HCT116 (cell line): ENCODE measurements around the gene SLC9A9. TPM values are rescaled to one million over a fixed set of nuclear protein-coding genes. Genes with fewer than 3 reads are reported as not detected.

Source experiments
- ATAC-seq: fragments of 200-7000 bp; cut with Tn5 transposase; 2 replicates; pipeline ENCODE4 v1.9.1; 2020; ENCODE audit warnings: mild to moderate bottlenecking, moderate library complexity
- BruUV-seq: library from RNA; stranded (reverse); fragments of 400-500 nt; replicated peaks from 2 replicates; lab custom pipeline; 2021; lab: Mats Ljungman, UMichigan
- CTCF ChIA-PET: fragments of 300-600 bp; sonication (Branson Sonifier 250); formaldehyde crosslinking; loops from one replicate; lab custom pipeline; 2021; ENCODE audit warnings: antibody characterized with exemption; lab: Charles Lee
- POLR2A ChIA-PET: fragments of 300-600, 350-600 bp; sonication (Branson Sonifier 250); formaldehyde crosslinking; loops from one replicate; lab custom pipeline; 2021; ENCODE audit warnings: antibody characterized with exemption; lab: Charles Lee
- RAD21 ChIA-PET, 2 experiments: fragments of 300-600 bp; sonication (Branson Sonifier 250); formaldehyde crosslinking; loops; one replicate each; lab custom pipeline; 2023; ENCODE audit warnings: low total read pairs in 2 of 2; ENCODE audit not compliant: uncharacterized antibody in 2 of 2, unreplicated experiment in 2 of 2, low non-redundant PET in 1 of 2; lab: Charles Lee
- DNase-seq: peaks from one replicate; pipeline ENCODE4 v3.0.0-alpha.2; 2010; ENCODE audit warnings: low read depth, low spot score
- H2AFZ ChIP-seq: fragments of 200-600 bp; shearing (Covaris generic), sonication (generic); 2 replicates; pipeline ENCODE4 v1.6.1; 2017; ENCODE audit warnings: low read depth, mixed run types, mixed read lengths, antibody characterized with exemption, low read length; ENCODE audit not compliant: poor library complexity, severe bottlenecking
- H3K27ac ChIP-seq: 2 replicates; pipeline ENCODE4 v1.5.1; 2012; ENCODE audit warnings: low read depth, low read length
- H3K27me3 ChIP-seq: fragments of 200-600 bp; sonication (generic); 2 replicates; pipeline ENCODE4 v1.6.1; 2016; ENCODE audit warnings: mixed run types, low read length, mixed read lengths; ENCODE audit not compliant: insufficient read depth
- H3K36me3 ChIP-seq, 2 experiments: fragments of 200-500 bp in 1 of 2; fragments of 200-600 bp in 1 of 2; sonication (Bioruptor generic) in 1 of 2; sonication (generic) in 1 of 2; 2 replicates each; pipeline versions ENCODE4 v1.5.1 to v1.6.1; 2014 to 2016; ENCODE audit warnings: low read length in 2 of 2, inconsistent platforms in 1 of 2, mixed read lengths in 1 of 2, mixed run types in 1 of 2; ENCODE audit not compliant: insufficient read depth in 2 of 2, control insufficient read depth in 1 of 2
- H3K4me1 ChIP-seq, 2 experiments: fragments of 200-600 bp in 1 of 2; sonication (generic) in 1 of 2; 2 replicates each; pipeline versions ENCODE4 v1.5.1 to v1.6.1; 2012 to 2017; ENCODE audit warnings: low read length in 2 of 2, inconsistent platforms in 1 of 2, mild to moderate bottlenecking in 1 of 2, mixed read lengths in 1 of 2, mixed run types in 1 of 2, moderate library complexity in 1 of 2; ENCODE audit not compliant: insufficient read depth in 2 of 2, control insufficient read depth in 1 of 2
- H3K4me2 ChIP-seq: fragments of 200-600 bp; sonication (generic); 2 replicates; pipeline ENCODE4 v1.6.1; 2017; ENCODE audit warnings: mixed run types, low read length, mixed read lengths
- H3K4me3 ChIP-seq, 2 experiments: fragments of 200-600 bp in 1 of 2; sonication (generic) in 1 of 2; replicated peaks in 1 of 2; 2 replicates each; pipeline ENCODE4 v1.5.1; 2011 to 2016; ENCODE audit warnings: low read length in 2 of 2, control low read depth in 1 of 2, low read depth in 1 of 2, mild to moderate bottlenecking in 1 of 2, mixed read lengths in 1 of 2, mixed run types in 1 of 2
- H3K79me2 ChIP-seq: fragments of 200-600 bp; sonication (generic); 2 replicates; pipeline ENCODE4 v1.6.1; 2017; ENCODE audit warnings: mild to moderate bottlenecking, mixed run types, low read length, moderate library complexity, mixed read lengths; ENCODE audit not compliant: insufficient read depth
- H3K9ac ChIP-seq: fragments of 200-600 bp; sonication (generic); 2 replicates; pipeline ENCODE4 v1.6.1; 2016; ENCODE audit warnings: low read length, mixed read lengths
- H3K9me2 ChIP-seq: fragments of 200-600 bp; sonication (generic), shearing (Covaris generic); 2 replicates; pipeline ENCODE4 v1.6.1; 2017; ENCODE audit warnings: mixed run types, mild to moderate bottlenecking, moderate library complexity; ENCODE audit not compliant: insufficient read depth
- H3K9me3 ChIP-seq, 2 experiments: fragments of 200-500 bp in 1 of 2; fragments of 200-600 bp in 1 of 2; sonication (Bioruptor generic) in 1 of 2; sonication (generic) in 1 of 2; 2 replicates each; pipeline ENCODE4 v1.6.1; 2014 to 2017; ENCODE audit warnings: low read length in 2 of 2, mixed read lengths in 2 of 2, inconsistent platforms in 1 of 2, low read depth in 1 of 2, mild to moderate bottlenecking in 1 of 2, mixed run types in 1 of 2, moderate library complexity in 1 of 2; ENCODE audit not compliant: control insufficient read depth in 1 of 2, insufficient read depth in 1 of 2
- H4K20me1 ChIP-seq: fragments of 200-600 bp; sonication (generic), shearing (Covaris generic); 2 replicates; pipeline ENCODE4 v1.6.1; 2017; ENCODE audit warnings: mixed run types, mild to moderate bottlenecking, moderate library complexity; ENCODE audit not compliant: insufficient read depth
- CBX3 ChIP-seq: IDR thresholded peaks from 2 replicates; pipeline ENCODE4 v1.6.1; 2012; ENCODE audit warnings: low read depth
- CTCF ChIP-seq, 3 experiments: fragments of 200-600 bp in 1 of 3; sonication (generic) in 1 of 3; IDR thresholded peaks in 2 of 3; conservative IDR thresholded peaks in 1 of 3; 2 replicates each; pipeline ENCODE4 v1.5.1; 2012 to 2017; ENCODE audit warnings: low read depth in 2 of 3, low read length in 2 of 3, antibody characterized with exemption in 1 of 3, borderline replicate concordance in 1 of 3, control low read depth in 1 of 3, mild to moderate bottlenecking in 1 of 3, mixed read lengths in 1 of 3, mixed run types in 1 of 3, moderate library complexity in 1 of 3; ENCODE audit not compliant: insufficient read depth in 1 of 3
- EGR1 ChIP-seq: IDR thresholded peaks from 2 replicates; pipeline ENCODE4 v1.6.1; 2012; ENCODE audit warnings: low read depth
- ELF1 ChIP-seq: IDR thresholded peaks from 2 replicates; pipeline ENCODE4 v1.6.1; 2012; ENCODE audit warnings: low read depth, borderline replicate concordance
- EZH2 ChIP-seq: fragments of 200-600 bp; sonication (generic); IDR thresholded peaks from 2 replicates; pipeline ENCODE4 v1.6.1; 2017; ENCODE audit warnings: antibody characterized with exemption, mixed run types
- EZH2phosphoT487 ChIP-seq: fragments of 200-600 bp; IDR thresholded peaks from 2 replicates; pipeline ENCODE4 v1.6.1; 2018; ENCODE audit warnings: antibody characterized with exemption, borderline replicate concordance
- FOSL1 ChIP-seq: IDR thresholded peaks from 2 replicates; pipeline ENCODE4 v1.6.1; 2012; ENCODE audit warnings: low read depth
- POLR2A ChIP-seq: IDR thresholded peaks from 2 replicates; pipeline ENCODE4 v1.7.0; 2011; ENCODE audit warnings: borderline replicate concordance; ENCODE audit not compliant: insufficient read depth, insufficient read length; ENCODE audit errors: extremely low read depth
- REST ChIP-seq: IDR thresholded peaks from 2 replicates; pipeline ENCODE4 v1.6.1; 2012; ENCODE audit warnings: low read depth
- SIN3A ChIP-seq: IDR thresholded peaks from 2 replicates; pipeline ENCODE4 v1.6.1; 2012; ENCODE audit warnings: low read depth
- SP1 ChIP-seq: IDR thresholded peaks from 2 replicates; pipeline ENCODE4 v1.6.1; 2012; ENCODE audit warnings: low read depth
- SRF ChIP-seq: IDR thresholded peaks from 2 replicates; pipeline ENCODE4 v1.6.1; 2012; ENCODE audit warnings: low read depth
- TCF7L2 ChIP-seq: IDR thresholded peaks from 2 replicates; pipeline ENCODE4 v1.7.0; 2011; ENCODE audit warnings: borderline replicate concordance, inconsistent platforms; ENCODE audit not compliant: insufficient read depth, insufficient read length; ENCODE audit errors: extremely low read depth
- YY1 ChIP-seq: IDR thresholded peaks from 2 replicates; pipeline ENCODE4 v1.6.1; 2011; ENCODE audit warnings: low read length, low read depth, moderate library complexity, mild to moderate bottlenecking; ENCODE audit not compliant: insufficient replicate concordance; ENCODE audit errors: extremely low read depth
- ZFX ChIP-seq: fragments of 450-650 bp; IDR thresholded peaks from 2 replicates; pipeline ENCODE4 v1.6.1; 2017
- ZNF274 ChIP-seq: fragments of 200-500 bp; sonication (Bioruptor generic); IDR thresholded peaks from 2 replicates; pipeline ENCODE4 v1.6.1; 2014; ENCODE audit warnings: mild to moderate bottlenecking, low read depth, low read length, inconsistent platforms
- intact Hi-C: fragments of 100-400 bp; cut with micrococcal nuclease; formaldehyde crosslinking; loops from 2 replicates; pipeline ENCODE4 v1.10.0; 2022
- total RNA-seq: library from RNA; stranded (reverse); gene quantifications from one replicate; pipeline ENCODE4 v1.2.1, GENCODE V29; 2021; ENCODE audit not compliant: unreplicated experiment
- TF ChIP-seq, protein P1 (sequence below): IDR thresholded peaks from 2 replicates; pipeline ENCODE4 v1.6.1; 2012
- TF ChIP-seq, protein P2 (sequence below): IDR thresholded peaks from 2 replicates; pipeline ENCODE4 v1.6.1; 2011; ENCODE audit warnings: mild to moderate bottlenecking, low read length, moderate library complexity; ENCODE audit not compliant: insufficient replicate concordance; ENCODE audit errors: extremely low read depth

The SLC9A9 gene
- total RNA-seq, 1 experiment from 2014 or later: 0.20 TPM

- Histone ChIP-seq H3K9me2 (no peaks in the 10 kb centered on the region), H3K4me2 (no peak overlapping the region), H3K27ac (no peak overlapping the region), H3K4me3 (no peak overlapping the region), H3K79me2 (no peaks in the 10 kb centered on the region), H3K36me3 (no peaks in the 10 kb centered on the region), H3K27me3 (no peaks in the 10 kb centered on the region), H2AFZ (no peak overlapping the region), H3K4me1 (no peaks in the 10 kb centered on the region), H3K9me3 (no peaks in the 10 kb centered on the region), H4K20me1 (no peaks in the 10 kb centered on the region), H3K9ac (no peak overlapping the region)
- TF ChIP-seq EZH2phosphoT487: no peak
- no peak for TF ChIP-seq EGR1
- TF ChIP-seq, protein P1, sequence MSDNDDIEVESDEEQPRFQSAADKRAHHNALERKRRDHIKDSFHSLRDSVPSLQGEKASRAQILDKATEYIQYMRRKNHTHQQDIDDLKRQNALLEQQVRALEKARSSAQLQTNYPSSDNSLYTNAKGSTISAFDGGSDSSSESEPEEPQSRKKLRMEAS: no peak
- TF ChIP-seq REST: no peak
- TF ChIP-seq ZFX: no peak
- TF ChIP-seq TCF7L2: no peak
- TF ChIP-seq, protein P2, sequence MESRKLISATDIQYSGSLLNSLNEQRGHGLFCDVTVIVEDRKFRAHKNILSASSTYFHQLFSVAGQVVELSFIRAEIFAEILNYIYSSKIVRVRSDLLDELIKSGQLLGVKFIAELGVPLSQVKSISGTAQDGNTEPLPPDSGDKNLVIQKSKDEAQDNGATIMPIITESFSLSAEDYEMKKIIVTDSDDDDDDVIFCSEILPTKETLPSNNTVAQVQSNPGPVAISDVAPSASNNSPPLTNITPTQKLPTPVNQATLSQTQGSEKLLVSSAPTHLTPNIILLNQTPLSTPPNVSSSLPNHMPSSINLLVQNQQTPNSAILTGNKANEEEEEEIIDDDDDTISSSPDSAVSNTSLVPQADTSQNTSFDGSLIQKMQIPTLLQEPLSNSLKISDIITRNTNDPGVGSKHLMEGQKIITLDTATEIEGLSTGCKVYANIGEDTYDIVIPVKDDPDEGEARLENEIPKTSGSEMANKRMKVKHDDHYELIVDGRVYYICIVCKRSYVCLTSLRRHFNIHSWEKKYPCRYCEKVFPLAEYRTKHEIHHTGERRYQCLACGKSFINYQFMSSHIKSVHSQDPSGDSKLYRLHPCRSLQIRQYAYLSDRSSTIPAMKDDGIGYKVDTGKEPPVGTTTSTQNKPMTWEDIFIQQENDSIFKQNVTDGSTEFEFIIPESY: no peak
- no peak for TF ChIP-seq SIN3A
- no peak for TF ChIP-seq FOSL1
- TF ChIP-seq POLR2A: no peak
- TF ChIP-seq ZNF274: no peak
- TF ChIP-seq EZH2: no peak
- no peak for TF ChIP-seq ELF1
- no peak for TF ChIP-seq CTCF (IDR thresholded peaks at IDR 0.05 in 2 of 3, conservative IDR thresholded peaks at IDR 0.05 in 1 of 3; ENCODE audit: borderline replicate concordance in 1 of 3, insufficient read depth in 1 of 3, low read depth in 2 of 3, low read length in 2 of 3)
- no peak for TF ChIP-seq YY1
- no peak for TF ChIP-seq SRF
- TF ChIP-seq CBX3: no peak
- TF ChIP-seq SP1: no peak
- intact Hi-C loops: no loop called here
- DNase-seq (no peak), ATAC-seq (no peak)
- POLR2A ChIA-PET: no interaction called here
- RAD21 ChIA-PET: no interaction called here
- no TSS peak for BruUV-seq
- CTCF ChIA-PET: no interaction called here
Observed at GRCh38 chr3:143249014-143249413, 599.3 kb downstream of the SLC9A9 start.
